GM19328 (cell line): Measurements from ENCODE around the gene ITGA1.
A peak's percentile ranks its signal among the peaks of the same experiment; 100 is the strongest.

ENCODE experiments used
- ATAC-seq: cut with Tn5 transposase; IDR thresholded peaks from one replicate; pipeline ENCODE4 v1.9.1; 2021; ENCODE audit warnings: mild to moderate bottlenecking, moderate library complexity; ENCODE audit not compliant: unreplicated experiment

Gene ITGA1

DNA sequence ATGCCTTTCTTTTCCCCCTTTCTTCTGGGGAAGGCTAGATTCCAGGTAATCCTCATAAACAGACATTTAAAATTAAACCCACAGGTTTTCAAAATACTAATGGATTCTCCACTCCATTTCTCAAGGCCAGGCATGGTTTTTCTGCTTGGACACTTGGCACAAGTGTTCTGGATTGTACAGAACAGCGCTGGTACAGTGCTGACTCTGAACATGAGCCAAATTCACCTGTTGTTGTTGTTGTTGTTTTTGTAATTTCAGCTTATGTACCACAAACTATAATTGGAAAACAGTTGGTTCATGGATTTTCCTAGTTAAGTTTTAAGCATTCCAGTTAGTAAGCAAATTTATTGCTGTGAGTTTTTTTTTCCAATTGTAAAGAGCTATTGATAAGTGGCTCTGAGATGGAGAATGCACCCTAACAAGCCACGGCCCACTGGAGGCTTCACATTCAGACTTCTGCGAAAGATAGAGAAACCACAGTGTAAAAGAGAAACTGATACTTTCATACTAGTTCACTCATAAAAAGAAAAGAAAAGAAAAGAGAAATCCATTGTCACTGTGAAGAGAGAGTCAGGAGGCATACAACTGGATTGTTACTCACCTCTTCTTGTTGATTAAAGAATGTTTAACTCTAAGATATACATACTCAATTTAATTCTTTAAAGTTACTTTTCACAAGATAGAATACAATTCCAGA is 16.2 kb upstream of the ITGA1 start:
- ATAC-seq, result peak; percentile 96

- no peak for ATAC-seq
Observed at GRCh38 chr5:52772668-52773067, 15.0 kb upstream of the ITGA1 start.

DNA sequence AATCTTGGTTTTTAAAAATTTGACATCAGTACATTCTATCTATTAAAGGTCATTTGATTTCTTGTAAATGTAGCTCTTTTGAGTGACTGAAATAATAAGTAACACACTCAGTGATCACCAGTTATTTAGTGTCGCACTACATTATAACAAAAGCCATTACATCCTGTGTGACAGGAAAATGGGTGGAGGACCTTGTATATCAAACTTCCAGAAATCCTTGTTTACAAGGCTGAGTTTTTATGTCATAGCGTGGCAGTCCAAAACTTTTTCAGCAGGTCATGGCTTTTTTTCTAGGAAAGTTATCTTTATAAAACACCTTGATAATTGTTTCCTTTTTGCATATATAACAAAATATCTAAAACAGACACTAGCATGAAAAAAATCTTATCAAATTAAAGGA is 14.4 kb upstream of the ITGA1 start:
- ATAC-seq, result no peak

GRCh38 chr5:52774005-52774410 is 13.7 kb upstream of the ITGA1 start:
- no peak for ATAC-seq

GRCh38 chr5:52776116-52776515 is 11.6 kb upstream of the ITGA1 start:
- ATAC-seq, result no peak

DNA sequence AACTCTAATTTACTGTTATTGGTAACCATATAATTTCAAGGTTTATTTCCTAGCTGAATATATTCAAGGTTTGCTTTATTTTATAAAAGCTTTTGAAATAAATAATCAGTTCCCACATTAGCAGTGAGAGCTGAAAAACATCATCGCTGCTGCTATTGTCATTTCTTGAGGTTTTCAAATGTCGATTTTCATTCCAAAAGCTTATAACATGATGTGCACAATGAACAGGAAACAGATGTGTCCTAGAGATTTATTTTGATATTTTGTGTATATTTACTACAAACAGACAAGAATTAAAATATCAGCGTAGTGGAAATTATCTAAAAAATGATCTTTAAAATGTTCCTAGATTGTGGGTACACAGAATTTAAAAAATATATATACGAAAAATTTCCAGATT is 10.5 kb upstream of the ITGA1 start:
- no peak for ATAC-seq

- ATAC-seq, result no peak
Observed at GRCh38 chr5:52778781-52779180, 8.9 kb upstream of the ITGA1 start.

DNA sequence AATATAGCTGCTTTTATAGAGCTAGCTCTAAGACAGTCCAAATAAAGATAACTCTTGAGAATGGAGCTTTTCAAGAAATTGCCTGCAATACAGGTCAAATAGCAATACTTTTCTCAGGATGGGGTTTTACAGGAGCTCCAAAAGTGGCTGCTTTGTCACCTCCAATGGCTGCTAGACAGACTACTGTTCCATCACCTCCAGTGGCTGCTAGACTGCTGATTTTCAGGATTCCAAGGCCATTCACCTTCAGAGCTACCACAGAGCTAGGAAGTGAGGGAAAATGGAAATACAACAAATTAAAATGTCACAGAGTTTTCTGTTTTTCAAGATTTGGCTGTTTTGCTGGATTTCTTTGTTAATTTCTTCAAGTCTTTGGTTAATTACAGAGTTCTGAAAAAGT is 8.5 kb upstream of the ITGA1 start:
- no peak for ATAC-seq

DNA sequence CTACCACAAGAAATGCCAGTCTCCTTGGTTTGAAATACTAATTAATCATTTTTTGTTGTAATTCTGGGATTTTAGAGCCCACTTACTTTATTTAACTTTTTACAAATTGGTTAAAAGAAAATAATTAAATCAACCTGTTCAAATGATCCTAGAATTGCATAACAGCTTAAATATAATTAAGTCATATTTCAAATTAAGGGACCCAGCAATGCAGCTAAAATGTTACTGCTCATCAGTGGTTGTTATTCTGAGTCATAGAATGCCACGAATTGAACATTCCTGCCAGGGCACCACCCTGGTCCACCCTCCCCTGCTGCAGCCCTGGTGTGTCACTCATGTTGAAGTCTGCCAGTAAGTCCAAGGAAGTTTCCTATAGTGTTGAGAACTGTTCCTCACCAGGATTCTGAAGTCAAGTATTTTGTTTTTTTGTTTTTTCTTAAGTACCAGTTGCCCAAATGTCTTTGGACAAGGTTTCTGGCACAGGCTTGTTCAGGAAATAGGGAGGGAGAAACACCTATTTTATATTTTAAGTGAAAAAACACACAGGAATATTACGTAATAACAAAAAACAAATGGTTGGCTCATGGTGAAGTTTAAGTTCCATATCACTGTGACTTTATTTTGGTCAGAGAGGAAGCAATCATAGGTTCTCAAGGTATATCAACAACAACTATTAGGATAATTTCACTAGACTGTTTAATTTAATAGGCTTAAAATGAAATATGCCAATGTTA is 4.3 kb upstream of the ITGA1 start:
- ATAC-seq, result no peak

GRCh38 chr5:52784737-52785136 is 3.0 kb upstream of the ITGA1 start:
- no peak for ATAC-seq

DNA sequence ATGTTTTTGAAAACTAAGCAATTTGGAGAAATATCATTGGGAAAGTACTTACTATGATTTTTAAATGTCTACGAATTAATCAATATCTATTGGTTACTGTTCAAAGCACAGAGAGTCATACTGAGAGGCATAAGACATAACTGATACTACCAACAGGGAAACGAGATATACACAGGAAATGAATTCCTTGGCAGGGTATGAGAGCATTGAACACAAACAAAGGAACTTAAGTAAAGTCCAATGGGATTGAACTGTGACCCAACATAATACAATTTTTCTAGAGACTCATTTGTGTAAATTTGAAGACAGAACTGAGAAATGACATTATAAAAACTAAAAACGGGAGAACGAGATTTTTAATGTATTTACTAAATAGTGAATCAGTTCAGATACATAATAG is 1.3 kb upstream of the ITGA1 start:
- no peak for ATAC-seq

DNA sequence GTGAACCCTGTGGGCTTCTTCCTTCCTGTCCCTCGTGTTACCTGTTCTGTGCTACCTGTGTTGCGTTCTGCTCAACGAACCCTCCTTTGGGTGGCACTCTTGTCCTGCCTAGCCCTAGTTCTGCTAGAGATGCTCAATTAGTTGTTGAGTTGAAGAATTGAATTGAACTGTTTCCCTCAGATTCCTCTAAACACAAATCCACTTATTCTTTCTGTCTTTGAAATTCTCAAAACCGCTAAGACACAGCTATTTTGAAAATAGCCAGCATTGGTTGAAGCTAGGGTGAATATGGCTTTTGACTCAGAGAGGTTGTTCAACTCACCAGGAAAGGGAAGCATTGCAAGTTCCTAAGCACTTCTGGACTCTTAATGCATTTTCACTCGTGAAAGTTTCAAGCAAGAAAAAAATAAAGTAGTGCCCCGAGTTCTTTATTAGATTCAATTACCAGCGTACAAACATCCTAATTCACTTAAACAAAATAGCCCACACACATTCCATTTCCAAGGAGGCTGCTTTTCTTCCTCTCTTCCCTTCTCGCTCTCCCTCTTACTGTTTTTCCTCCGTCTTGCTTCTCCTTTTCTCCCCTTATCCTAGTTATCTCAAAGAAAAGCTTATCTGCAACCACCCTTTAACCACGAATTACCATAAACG is 642 bp upstream of the ITGA1 start:
- ATAC-seq, result no peak

- ATAC-seq, result no peak
Observed at GRCh38 chr5:52788505-52788821, 747 bp downstream of the ITGA1 start.

- no peak for ATAC-seq
Observed at GRCh38 chr5:52789378-52789777, 1.7 kb downstream of the ITGA1 start.

DNA sequence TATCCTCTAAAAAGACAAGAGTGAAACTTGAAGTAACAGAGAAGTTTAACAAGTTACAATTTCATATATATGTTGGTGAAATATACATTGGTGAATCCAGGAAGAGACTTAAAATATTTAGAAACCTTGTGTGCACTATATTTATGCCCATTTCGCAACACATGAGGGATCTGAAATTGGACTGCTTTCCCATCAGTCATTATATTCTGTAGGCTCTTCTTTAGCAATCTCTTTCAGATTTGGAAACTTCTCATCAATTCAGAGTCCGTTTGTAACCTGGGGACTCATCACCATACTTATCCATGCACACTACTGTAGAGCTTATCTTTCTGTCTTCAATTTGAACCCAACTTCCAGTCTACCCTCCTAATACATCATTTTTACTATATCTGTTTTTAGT is 2.1 kb downstream of the ITGA1 start:
- ATAC-seq, result no peak

DNA sequence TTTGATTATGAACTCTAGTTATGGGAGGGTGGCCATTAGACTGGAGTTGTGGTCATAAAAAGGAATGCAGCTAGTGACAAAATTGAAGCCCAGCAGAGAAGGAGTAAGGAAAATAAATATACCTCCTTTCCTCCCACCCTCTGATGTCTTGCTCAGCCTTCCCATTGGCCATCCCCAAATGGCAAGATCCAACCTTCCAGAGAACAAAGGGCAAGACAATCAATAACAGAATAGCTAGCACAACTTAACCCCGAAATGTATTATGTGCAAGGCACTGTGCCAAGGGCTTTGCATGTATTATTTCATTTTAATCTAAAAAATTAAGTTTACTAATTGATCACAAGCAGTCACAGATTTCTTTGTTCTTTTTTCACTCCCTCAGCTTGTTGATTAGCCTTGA is 3.6 kb downstream of the ITGA1 start:
- no peak for ATAC-seq

DNA sequence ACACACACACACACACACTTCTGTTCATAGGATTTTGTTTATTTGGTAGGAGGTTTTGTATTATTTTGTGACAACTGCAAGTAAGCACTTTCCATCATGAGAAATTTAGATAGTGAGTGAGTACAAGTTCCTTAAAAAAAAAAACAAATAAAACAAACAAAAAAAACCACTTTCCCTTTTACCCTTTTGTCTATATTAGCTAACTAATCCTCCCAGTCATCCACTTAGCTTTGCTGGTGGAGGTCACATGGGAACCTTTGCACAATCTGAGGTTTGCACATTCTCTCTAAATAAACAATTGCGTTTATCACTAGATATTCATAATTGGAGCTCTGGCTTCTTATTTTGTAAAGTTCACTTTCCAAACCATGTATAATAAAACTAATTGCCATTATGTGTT is 6.8 kb downstream of the ITGA1 start:
- ATAC-seq, result no peak

DNA sequence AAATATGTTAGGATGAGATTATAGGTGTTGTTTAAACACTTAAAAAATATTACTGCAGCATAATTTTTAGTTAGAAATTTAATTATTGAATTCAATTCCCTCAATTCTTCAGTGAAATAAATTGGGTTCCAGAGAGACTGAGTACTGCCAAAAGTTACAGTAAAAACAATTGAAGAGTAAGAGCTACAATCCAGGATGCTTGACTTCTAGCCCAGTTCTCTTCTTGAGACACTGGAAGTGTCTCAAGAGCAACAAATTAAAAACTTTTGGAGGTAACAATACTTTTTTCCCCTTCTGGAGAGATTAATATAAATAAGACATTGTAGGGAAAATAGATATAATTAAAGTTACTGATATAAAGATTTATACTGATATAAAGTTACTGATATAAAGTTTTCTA is 8.3 kb downstream of the ITGA1 start:
- no peak for ATAC-seq

DNA sequence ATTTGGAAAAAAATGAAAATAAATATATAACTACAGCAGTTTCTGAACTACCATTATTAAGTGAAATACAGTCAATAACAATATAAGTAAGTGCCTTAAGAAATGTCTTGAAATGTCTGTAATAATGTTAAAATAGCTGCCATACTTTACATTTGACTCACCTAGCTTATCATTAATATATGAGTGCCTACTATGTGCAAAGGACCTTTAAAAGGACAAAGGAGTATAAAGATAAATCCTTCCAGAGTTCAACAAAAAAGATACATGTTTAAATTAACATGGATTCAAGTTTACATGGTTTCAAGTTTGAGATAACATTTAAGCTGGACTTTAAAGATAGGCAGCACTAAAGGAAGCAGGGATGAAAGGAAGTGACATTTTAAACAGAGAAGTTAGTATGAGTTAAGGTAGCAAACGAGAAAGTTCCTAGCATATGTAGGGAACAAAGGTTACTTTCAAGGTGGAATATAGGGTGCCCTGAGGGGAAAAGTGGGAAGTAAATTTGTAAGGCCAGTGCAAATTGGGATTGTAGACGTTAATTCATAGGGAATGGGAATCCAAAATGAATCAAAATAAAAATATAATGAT is 8.9 kb downstream of the ITGA1 start:
- ATAC-seq, result no peak

- ATAC-seq, result no peak
Observed at GRCh38 chr5:52798938-52799337, 11.2 kb downstream of the ITGA1 start.

GRCh38 chr5:52799358-52799982 is 11.8 kb downstream of the ITGA1 start:
- peak; percentile 16 for ATAC-seq

GRCh38 chr5:52799983-52800393 is 12.3 kb downstream of the ITGA1 start:
- ATAC-seq, result peak; percentile 83
